Activated T-cell treated with anti-CD3 and anti-CD28 coated beads for 1 hour (primary cell): ENCODE data around the gene RHOA.
"Not testable (repeated sequence)": the region's sequence is repeated elsewhere in the genome, so short reads cannot be mapped to it uniquely, and the experiment has no call there.

ENCODE experiments used
- DNase-seq: peaks from one replicate; pipeline ENCODE4 v3.0.0-alpha.2; 2020; ENCODE audit warnings: low read depth

Gene RHOA

GRCh38 chr3:49411535-49411967 lies 225 bp downstream of the RHOA start:
- DNase-seq, result peak; percentile 32

GRCh38 chr3:49410846-49411534 lies 786 bp downstream of the RHOA start:
- no peak for DNase-seq

GRCh38 chr3:49410066-49410845 lies 1.5 kb downstream of the RHOA start:
- DNase-seq, result no peak

- DNase-seq, result no peak
These were observed 4.9 kb downstream of the RHOA start for GRCh38 chr3:49406571-49407565.

- not testable (repeated sequence) for DNase-seq
These were observed 6.2 kb downstream of the RHOA start for GRCh38 chr3:49405570-49405969.

- no peak for DNase-seq
These were observed 7.9 kb downstream of the RHOA start for GRCh38 chr3:49403891-49404290.

DNA sequence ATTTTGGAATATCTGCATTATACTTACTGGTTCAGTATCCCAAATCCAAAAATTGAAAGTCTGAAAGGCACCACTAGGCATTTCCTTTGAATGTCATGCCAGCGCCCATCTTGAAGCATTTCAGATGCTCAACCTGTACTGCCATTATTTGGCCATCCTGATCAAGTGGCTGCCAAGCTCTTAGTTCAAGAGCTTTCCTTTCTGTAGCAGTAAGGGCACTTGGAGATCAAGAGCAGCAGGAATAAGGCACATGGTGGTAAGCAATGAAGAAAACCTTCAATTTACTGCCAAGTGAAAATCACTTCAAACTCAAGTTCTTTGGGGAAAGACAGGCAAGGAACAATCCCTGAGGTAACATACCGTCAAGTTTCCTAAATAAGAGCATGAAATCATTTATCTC lies 10.0 kb downstream of the RHOA start:
- DNase-seq, result no peak

DNA sequence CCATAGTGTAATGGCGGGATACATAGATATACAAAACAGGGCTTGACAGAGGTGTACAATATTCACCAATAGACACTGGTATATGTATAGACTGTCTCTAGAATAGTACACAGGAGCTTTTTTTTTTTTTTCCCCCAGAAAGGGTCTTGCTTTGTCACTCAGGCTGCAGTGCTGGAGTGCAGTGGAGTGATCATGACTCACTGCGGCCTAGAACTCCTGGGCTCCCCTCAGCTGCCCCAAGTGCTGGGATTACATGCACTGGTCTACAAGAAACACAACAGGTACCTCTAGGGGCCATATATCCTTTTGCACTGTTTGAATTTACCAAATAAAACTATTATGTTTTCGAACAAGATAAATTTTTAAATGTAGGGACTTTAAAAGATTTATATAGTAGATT lies 12.3 kb downstream of the RHOA start:
- DNase-seq, result no peak

GRCh38 chr3:49397470-49397869 lies 14.3 kb downstream of the RHOA start:
- no peak for DNase-seq

GRCh38 chr3:49391310-49391709 lies 20.5 kb downstream of the RHOA start:
- not testable (repeated sequence) for DNase-seq

DNA sequence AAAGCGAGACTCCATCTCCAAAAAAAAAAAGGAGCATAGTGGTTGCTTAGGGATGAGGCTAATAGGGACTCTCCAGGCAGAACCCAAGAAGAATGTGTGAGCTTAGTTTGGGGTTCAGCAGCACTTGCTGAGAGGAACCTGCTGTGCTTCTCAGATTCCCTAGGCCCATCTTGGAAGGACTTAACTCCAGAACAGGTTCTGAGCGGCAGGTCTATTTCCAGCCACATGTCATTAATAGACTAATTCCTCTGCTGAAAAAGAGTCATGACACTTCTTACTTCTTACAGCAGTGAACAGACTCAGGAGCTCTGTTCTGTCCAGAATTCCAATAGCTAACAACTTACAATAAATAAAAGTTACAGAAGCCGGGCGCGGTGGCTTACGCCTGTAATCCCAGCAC lies 22.5 kb downstream of the RHOA start:
- DNase-seq, result no peak

GRCh38 chr3:49388289-49388820 lies 23.4 kb downstream of the RHOA start:
- no peak for DNase-seq

GRCh38 chr3:49387721-49388120 lies 24.1 kb downstream of the RHOA start:
- DNase-seq, result no peak

DNA sequence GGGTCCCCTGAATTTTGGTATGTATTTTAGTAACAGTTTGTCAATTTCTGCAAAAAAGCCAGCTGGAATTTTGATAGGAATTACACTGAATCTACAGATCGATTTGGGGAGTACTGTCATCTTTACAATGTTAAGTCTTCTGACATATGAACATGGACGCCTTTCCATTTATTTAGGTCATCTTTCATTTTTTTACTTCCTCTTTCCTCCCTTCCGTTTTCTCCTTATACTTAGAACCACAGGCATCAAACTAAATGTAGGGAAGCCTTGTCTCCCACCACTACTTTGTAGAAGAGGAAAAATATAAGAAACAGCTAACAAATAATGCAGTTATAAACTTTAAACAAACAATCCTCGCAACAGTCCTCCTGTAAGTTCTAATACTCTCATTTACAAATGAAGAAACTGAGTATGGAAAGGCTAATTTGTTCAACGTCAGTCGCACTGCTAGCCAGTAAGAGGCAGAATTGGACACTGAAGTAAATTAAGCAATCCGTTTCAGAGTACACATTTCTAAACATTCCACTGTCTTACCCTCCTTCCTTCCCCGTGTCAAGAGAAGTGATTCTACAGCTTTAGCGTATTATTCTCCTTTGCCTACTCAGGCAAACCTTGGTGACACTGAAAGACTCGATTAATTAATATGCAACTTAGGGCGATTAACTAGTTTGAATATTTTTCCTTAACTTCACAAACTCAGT lies 25.6 kb downstream of the RHOA start:
- no peak for DNase-seq

DNA sequence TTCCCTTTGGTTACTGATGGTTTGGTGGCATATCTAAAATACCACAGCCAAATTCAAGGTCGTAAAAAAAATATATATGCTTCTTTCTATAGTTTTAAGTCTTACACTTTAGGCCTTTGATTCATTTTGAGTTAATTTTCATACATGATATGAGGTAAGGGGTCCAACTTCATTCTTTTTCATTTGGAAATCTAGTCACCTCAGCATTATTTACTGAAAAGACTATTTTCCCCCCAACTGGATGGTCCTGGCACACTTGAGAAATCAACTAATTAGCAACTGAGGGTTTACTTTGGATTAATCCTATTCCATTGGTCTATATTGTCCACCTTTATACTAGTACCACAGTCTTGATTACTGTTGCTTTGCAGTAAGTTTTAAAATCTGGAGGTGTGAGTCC lies 26.2 kb downstream of the RHOA start:
- DNase-seq, result no peak

- no peak for DNase-seq
These were observed 28.4 kb downstream of the RHOA start for GRCh38 chr3:49383387-49383786.

DNA sequence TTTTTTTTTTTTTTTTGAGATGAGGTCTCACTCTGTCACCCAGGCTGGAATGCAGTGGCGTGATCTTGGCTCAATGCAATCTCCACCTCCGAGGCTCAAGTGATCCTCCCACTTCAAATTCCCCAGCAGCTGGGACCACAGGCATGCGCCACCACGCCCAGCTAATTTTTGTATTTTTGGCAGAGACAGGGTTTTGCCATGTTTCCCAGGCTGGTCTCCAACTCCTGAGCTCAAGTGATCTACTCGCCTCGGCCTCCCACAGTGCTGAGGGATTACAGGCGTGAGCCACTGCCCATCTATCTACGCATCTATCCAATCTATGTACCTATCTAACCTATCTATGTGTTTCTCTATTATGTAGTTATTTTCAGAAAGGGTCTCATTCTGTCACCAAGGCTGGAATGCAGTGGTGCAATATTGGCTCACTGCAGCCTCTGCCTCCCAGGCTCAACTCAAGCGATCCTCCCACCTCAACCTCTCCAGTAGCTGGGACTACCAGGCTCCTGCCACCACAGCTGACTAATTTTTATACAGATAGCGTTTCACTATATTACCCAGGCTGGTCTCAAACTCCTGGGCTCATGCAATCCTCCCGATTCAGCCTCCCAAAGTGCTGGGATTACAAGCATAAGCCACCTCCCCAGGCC lies 33.4 kb downstream of the RHOA start:
- DNase-seq, result no peak

DNA sequence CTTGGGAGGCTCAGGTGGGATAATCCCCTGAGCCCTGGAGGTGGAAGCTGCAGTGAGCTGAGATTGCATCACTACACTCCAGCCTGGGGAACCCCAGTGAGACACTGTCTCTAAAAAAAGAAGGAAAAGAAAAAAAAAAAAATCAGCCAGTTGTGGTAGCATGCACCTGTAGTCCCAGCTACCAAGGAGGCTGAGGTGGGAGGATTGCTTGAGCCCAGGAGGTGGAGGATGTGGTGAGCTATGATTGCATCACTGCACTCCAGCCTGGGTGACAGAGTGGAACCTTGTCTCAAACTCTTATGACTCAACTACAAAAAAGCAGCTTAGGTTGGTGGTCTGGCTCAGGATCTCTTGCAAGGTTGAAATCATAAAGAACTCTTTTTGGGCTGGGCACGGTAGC lies 34.3 kb downstream of the RHOA start:
- no peak for DNase-seq

GRCh38 chr3:49371946-49372345 lies 39.8 kb downstream of the RHOA start:
- no peak for DNase-seq

GRCh38 chr3:49370585-49371290 lies 41.0 kb downstream of the RHOA start:
- no peak for DNase-seq
